NCI-H526 treated with DMSO at 0.1 percent for 48 hours (cell line): ENCODE data around the gene UBE2U.
A peak's percentile ranks its signal among the peaks of the same experiment; 100 is the strongest.
"Not testable (repeated sequence)": the region's sequence is repeated elsewhere in the genome, so short reads cannot be mapped to it uniquely, and the experiment has no call there.

Source experiments
- DNase-seq: peaks from one replicate; lab custom pipeline; 2025; lab: John Stamatoyannopoulos, UW

Gene UBE2U

GRCh38 chr1:64240206-64240605 is 36.8 kb downstream of the UBE2U start:
- DNase-seq, result no peak

DNA sequence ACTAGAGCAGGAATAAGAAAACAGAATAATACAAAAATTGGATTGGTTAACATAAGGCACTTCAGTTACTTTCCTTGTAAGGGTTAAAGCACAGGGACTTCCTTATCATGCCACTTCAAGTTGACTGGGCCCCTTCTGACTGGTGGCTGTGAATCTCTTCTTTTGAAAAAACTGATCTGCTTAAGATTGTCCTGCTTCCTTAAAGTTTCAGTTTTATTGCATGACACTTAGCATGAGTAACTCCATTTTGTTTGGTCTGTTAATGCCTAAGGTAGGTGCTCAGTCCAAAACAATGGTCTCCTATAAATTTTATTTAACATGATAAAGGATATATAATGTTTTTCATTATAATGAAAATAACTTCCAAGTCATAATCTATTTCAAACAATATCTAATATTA is 37.6 kb downstream of the UBE2U start:
- DNase-seq, result no peak

DNA sequence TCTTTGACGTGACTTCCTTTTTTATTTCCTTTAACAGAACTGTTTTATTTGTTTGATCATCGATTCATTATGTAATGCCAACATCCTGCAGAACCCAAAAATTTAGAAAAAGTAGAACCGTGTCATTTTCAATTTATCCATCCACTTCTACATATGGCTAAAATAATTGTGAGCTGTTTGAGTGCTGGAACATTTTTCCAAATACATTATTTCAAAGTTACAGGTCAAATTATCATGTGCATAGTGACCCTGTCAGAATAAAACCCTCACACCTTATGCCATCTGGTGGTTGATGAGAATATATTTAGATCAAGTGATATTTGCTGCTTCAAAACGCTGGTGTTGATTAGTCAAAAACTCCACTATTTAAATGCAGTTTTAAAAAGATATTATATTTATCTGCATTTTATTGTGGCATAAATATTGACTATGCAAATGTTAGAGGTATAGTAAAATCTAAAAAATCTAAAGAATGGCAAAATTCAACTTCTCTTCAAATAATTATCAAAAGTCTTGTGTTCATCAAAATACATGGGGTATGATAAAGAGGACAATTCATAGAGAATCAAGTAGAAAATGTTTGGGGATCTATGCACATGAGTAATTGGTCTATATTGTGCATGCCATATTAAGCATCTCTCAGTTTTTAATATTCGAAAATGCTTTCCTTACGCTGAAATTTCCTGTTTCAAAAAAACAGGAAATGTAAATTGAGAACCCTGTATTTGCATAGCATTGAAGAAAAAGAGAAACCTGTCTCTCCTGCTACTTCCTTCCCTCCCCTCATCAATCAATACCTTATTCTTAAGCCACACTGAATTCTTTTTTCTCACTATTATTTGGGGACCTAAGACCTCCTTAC is 39.7 kb downstream of the UBE2U start:
- peak; percentile 44 for DNase-seq

- no peak for DNase-seq
These were observed 40.3 kb downstream of the UBE2U start for GRCh38 chr1:64243757-64244080.

DNA sequence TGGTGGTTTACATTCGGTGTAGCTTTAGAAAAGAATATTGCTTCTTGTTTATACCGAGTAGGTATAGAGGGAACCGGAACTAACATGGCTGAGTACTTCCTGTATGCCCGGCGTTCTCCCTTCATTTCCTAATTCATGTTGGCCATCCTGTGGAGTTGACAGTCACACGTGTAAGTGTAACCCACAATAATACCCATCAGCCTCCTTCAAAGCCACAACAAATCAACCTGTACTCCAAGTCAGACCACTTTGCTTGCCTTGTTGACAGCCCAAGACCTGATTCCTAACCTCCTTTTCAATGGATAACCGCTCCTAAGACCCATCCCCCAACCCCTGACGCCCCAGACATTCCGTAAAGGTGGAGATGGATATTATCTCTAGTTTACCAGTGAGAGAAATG is 42.1 kb downstream of the UBE2U start:
- DNase-seq, result no peak

DNA sequence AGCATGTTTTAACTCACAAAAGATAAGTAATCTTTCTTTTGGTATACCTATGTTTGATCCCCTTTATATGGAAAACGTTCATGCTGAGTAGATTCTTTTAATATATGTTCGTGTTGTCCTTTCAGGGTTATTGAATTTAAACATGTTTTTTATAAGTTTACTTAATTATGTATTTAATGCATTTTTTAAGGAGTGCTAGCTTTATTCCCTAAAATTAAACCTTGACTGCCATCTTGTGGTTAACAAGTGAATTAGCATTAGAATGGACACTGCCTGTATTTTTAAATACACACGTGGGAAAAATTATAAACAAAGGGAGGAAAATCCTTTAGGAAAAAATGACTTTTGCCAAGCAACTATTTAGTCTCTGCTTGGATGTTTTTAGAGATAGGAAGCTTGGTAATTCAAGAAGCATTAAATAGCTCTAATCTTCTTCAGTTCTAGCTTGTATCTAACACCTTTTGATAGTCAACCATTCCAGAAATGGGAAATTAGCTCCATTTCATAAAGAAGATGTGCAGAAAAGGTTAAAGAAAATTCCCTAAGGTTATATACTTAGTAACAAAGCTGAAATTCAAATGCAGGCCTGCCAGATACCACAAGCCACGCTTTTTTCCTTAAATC is 43.0 kb downstream of the UBE2U start:
- DNase-seq, result no peak

GRCh38 chr1:64248065-64248464 is 44.6 kb downstream of the UBE2U start:
- no peak for DNase-seq

DNA sequence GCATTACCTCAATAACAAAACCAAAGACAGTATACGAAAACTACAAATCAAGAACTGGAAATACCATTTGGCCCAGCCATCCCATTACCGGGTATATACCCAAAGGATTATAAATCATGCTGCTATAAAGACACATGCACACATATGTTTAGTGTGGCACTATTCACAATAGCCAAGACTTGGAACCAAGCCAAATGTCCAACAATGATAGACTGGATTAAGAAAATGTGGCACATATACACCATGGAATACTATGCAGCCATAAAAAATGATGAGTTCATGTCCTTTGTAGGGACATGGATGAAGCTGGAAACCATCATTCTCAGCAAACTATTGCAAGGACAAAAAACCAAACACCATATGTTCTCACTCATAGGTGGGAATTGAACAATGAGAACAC is 47.0 kb downstream of the UBE2U start:
- DNase-seq, result not testable (repeated sequence)

GRCh38 chr1:64251971-64252370 is 48.5 kb downstream of the UBE2U start:
- DNase-seq, result no peak

DNA sequence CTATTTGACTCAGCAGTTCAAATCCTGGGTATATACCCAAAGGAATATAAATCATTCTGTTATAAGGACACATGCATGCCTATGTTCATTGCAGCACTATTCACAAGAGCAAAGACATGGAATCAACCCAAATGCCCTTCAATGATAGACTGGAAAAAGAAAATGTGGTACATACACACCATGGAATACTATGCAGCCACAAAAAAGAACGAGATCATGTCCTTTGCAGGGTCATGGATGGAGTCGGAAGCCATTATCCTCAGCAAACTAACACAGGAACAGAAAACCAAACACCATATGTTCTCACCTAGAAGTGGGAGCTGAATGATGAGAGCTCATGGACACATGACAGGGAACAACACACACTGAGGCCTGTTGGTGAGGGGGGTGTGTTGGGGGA is 53.8 kb downstream of the UBE2U start:
- DNase-seq, result not testable (repeated sequence)

DNA sequence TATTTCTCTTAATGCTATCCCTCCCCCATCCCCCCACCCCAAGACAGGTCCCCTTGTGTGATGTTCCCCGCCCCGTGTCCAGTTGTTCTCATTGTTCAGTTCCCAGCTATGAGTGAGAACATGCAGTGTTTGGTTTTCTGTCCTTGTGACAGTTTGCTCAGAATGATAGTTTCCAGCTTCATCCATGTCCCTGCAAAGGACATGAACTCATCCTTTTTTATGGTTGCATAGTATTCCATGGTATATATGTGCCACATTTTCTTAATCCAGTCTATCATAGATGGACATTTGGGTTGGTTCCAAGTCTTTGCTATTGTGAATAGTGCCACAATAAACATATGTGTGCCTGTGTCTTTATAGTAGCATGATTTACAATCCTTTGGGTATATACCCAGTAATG is 55.0 kb downstream of the UBE2U start:
- DNase-seq, result not testable (repeated sequence)

- no peak for DNase-seq
These were observed 59.9 kb downstream of the UBE2U start for GRCh38 chr1:64263335-64263734.

GRCh38 chr1:64263856-64264255 is 60.4 kb downstream of the UBE2U start:
- DNase-seq, result no peak

DNA sequence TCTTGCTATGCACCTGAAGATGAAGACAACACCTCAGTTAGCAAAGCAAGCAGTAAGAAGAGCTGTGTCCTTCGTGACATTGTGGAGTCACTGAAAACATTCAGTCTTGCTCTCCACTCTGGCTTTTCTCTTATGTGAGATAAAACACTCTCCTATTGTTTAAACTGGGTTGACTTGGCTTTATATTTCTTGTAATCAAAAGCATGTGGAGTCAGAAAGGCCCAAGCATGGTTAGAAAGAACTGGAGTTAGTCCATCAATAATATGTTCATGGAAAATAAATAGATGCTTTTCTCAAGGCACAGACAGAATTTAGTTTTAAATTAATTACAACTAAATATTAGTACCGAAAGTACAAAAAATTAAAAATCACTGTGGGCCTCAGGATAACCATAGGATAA is 61.7 kb downstream of the UBE2U start:
- DNase-seq, result no peak

DNA sequence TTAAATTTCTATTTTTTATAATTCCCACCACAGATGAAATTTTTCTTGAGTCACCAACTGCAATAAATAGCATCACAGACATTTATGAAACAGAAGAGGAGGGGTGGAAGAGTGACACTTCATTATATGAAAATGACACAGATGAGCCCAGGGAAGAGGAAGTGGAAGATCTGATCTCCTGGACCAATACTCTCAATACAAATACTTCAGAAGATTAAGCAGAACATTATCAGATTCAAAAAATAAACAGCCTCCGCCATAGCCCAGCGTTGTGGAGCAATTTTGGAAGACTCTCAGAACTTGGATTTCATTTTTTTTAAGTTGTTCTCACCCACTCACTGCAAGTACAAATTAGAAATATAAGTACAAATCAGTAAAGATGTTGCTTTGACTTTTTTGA is 63.6 kb downstream of the UBE2U start:
- DNase-seq, result no peak

GRCh38 chr1:64268653-64269557 is 65.5 kb downstream of the UBE2U start:
- peak; percentile 66 for DNase-seq

GRCh38 chr1:64269558-64269884 is 66.1 kb downstream of the UBE2U start:
- DNase-seq, result no peak

DNA sequence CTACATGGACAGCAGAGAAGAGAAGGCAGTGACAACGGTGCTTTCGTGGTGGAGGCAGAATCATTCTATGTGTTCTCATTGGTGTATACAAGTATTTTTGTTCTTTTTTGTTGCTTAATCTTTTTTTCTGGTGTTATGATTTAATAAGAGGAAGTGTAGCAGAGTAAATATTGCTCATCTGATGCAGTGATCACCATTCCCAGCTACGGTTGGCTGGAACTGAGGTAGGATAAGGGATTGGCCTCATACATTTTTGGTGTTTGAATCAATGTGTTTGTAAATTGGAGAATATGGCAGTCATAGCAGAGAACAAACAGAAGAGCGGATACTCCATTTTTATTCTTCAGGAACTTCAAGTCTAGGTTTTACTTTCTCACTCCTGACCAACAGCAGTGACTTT is 76.6 kb downstream of the UBE2U start:
- no peak for DNase-seq

DNA sequence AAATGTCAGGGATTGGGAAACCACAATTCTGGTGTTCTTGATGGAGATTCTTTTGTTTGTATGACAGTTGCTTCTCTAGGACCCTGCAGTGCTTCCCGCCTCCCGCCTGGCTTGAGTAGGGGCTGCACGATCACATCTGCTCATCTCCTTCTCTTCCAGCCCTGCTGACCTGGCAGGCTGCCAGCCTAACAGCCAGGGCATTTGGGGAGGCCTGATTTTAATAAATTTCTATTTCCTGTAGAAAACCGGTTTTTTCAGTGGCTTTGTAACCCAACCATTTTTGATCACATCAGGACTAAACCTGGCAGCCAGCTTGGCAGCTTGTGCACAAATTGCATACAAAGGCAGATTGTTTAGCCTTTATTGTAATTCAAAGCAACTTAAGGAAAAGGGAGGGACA is 78.9 kb downstream of the UBE2U start:
- peak; percentile 20 for DNase-seq

DNA sequence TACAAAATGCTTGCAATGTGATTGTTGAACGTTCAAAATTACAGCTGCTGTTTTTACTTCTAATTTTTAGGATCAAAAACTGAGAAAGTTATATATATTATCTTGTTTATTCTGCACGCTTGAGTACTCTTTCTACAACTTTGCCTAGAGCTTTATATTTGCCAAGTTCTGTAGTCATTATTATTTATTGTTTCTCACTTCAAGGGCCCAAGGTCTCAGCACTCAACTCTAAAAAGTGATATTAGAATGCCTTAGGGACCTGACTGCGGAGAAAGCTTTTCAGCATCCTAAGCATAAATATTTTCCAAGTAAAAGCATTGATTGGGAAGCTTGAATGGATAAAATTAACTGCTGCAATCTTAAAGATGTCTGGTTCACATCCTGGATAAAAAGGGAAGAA is 83.6 kb downstream of the UBE2U start:
- DNase-seq, result no peak

GRCh38 chr1:64290420-64290819 is 87.0 kb downstream of the UBE2U start:
- DNase-seq, result no peak

DNA sequence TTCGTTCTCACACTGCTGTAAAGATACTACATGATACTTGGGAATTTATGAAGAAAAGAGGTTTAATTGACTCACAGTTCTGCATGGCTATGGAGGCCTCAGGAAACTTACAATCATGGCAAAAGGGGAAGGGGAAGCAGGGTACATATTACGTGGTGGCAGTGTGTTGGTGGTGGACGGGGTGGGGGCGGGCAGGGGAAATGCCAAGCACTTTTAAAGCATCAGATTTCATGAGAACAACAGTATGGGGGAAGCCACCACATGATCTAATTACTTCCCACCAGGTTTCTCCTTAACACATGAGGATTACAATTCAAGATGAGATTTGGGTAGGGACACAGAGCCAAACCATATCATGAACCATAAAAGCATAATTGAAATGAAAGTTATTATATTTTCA is 88.5 kb downstream of the UBE2U start:
- no peak for DNase-seq

GRCh38 chr1:64292399-64292798 is 89.0 kb downstream of the UBE2U start:
- DNase-seq, result no peak
